ENCODE data around the gene ADAMTS7. TPM values are rescaled to one million over a fixed set of nuclear protein-coding genes. Genes with fewer than 3 reads are reported as not detected.
"Not testable (repeated sequence)": the region's sequence is repeated elsewhere in the genome, so short reads cannot be mapped to it uniquely, and the experiment has no call there.

ADAMTS7 gene
- total RNA-seq, 4 donors from 2014 or later: 0.42 to 1.1 (median 0.76) TPM

DNA sequence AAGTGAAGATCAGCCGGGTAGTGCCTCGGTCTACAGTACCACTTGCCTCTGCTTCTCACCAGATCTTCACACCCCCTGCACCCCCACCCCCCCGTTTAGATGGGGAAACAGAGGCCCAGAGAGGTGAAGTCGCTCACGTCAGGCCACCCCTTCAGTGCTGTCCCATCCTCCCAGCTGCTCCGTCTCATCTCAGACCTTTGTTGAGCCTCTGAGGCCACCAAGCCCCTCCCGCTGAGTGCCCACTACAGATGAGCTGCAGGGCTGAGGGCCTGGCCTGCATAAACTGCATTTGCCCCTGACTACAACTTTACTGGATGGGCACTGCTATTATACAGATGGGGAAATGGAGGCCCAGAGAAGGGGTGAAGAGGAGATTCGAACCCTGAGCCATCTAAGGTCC is 35.8 kb downstream of the ADAMTS7 start:
- Histone ChIP-seq H3K9me3 (no peaks in the 10 kb centered on the region), H3K36me3 (no peaks in the 10 kb centered on the region), H3K4me1 (peaks cover 7 to 9% of the 10 kb centered on the region in 2 donors), H3K27ac (no peak overlapping the region), H3K4me3 (no peak overlapping the region), H3K27me3 (no peaks in the 10 kb centered on the region)
- in situ Hi-C loops (cut with MboI; ENCODE audit: low sequenced_read_pairs in 4 of 4): no loop called here
- no peak for DNase-seq
- intact Hi-C loops (cut with DNase I; ENCODE audit: low total_unique reads): no loop called here
- ATAC-seq: no peak
- no peak for TF ChIP-seq POLR2A (IDR thresholded peaks at IDR 0.05)
- TF ChIP-seq, protein P1, sequence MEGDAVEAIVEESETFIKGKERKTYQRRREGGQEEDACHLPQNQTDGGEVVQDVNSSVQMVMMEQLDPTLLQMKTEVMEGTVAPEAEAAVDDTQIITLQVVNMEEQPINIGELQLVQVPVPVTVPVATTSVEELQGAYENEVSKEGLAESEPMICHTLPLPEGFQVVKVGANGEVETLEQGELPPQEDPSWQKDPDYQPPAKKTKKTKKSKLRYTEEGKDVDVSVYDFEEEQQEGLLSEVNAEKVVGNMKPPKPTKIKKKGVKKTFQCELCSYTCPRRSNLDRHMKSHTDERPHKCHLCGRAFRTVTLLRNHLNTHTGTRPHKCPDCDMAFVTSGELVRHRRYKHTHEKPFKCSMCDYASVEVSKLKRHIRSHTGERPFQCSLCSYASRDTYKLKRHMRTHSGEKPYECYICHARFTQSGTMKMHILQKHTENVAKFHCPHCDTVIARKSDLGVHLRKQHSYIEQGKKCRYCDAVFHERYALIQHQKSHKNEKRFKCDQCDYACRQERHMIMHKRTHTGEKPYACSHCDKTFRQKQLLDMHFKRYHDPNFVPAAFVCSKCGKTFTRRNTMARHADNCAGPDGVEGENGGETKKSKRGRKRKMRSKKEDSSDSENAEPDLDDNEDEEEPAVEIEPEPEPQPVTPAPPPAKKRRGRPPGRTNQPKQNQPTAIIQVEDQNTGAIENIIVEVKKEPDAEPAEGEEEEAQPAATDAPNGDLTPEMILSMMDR (IDR thresholded peaks at IDR 0.05 in 4 of 5, conservative IDR thresholded peaks at IDR 0.05 in 1 of 5): no peak

DNA sequence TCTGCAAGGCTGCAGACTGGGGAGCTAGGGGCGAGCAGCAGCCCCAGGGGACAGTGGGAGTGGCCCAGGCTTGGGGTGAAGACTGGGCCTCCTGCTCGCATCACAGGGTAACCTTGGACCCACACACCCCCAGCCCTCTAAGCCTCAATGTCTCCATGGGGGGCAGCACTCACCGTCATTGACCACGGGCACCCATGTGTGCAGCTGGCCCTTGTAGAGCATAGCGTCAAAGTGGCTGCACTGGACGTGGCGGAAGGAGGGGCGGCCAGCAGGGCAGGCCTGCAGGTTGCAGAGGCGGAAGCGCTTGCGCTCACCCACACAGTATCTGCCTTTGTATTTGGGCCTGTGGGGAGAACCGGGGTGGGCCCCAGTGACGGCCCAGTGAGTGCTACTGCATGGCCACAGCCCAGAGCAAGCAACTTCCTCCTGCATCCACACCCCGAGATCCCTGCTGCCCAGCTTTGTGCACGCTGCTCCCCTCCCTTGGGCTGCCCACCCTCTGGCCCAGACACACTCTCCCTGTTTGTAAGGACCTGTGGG is 36.7 kb downstream of the ADAMTS7 start:
- H3K36me3 ChIP-seq; H3K9me3 ChIP-seq; intact Hi-C loops (cut with DNase I; ENCODE audit: low total_unique reads); DNase-seq; H3K27me3 ChIP-seq; H3K27ac ChIP-seq; H3K4me1 ChIP-seq; ATAC-seq; H3K4me3 ChIP-seq; in situ Hi-C loops (cut with MboI; ENCODE audit: low sequenced_read_pairs in 4 of 4): not testable (repeated sequence)

DNA sequence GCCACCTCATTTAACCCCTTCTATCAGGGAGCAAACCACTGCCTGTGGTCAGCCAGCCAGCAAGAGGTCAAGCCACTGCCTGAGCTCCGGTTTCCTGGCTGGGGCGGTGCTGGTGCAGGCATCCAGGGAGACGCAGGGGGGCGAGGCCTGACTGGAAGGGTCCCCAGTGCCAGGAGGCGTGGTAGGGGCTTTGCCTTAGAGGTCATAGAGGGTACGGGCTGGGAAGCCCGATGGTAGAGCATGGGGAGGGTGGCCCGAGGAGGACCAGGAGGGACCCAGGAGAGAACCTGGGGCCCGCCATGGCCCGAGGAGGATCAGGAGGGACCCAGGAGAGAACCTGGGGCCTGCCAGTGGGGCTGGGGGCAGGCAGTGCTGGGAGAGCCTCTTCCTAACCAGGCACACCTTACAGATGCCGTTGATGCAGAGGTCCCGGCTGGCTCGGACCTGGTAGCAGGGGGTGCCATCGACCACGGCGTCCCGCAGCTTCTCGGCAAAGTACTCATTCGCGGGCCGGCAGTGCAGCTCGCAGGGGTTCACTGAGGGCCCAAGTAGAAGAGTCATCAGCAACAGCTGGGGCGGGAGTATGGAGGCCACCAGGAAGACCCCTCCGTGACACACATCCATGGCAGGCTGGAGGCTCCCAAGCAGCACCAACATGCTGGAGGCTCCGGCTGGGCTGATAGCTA is 37.4 kb downstream of the ADAMTS7 start:
- H3K9me3 ChIP-seq; H3K36me3 ChIP-seq; H3K4me1 ChIP-seq; H3K27me3 ChIP-seq; DNase-seq; intact Hi-C loops (cut with DNase I; ENCODE audit: low total_unique reads); H3K4me3 ChIP-seq; ATAC-seq; in situ Hi-C loops (cut with MboI; ENCODE audit: low sequenced_read_pairs in 4 of 4); H3K27ac ChIP-seq: not testable (repeated sequence)

DNA sequence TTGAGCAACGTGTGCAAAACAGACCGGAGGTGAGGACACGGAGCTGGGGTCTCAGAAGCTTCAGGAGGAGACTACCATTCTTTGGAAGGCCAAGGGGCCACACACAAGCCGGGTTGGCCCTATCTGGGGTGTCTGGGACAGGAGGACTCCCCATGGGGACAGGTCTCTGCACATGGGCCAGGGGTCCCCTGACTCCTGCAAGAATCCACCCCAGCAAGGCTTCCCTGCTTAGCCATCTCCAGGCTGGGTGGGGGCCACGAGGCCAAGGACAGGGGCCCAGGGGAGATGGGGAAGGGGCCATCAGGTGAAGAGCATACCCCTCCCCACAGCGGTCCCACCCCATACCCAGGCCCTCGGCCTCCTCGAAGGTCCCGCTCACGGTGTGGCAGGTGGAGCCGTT is 38.5 kb downstream of the ADAMTS7 start:
- in situ Hi-C loops (cut with MboI; ENCODE audit: low sequenced_read_pairs in 4 of 4) (no loop called here), intact Hi-C loops (cut with DNase I; ENCODE audit: low total_unique reads) (no loop called here)
- no peak for ATAC-seq
- Histone ChIP-seq H3K9me3 (no peaks in the 10 kb centered on the region), H3K4me3 (no peak overlapping the region), H3K27ac (no peak overlapping the region), H3K4me1 (no peaks in the 10 kb centered on the region), H3K27me3 (no peaks in the 10 kb centered on the region), H3K36me3 (no peaks in the 10 kb centered on the region)
- no peak for DNase-seq
- TF ChIP-seq, protein P1 (IDR thresholded peaks at IDR 0.05 in 4 of 5, conservative IDR thresholded peaks at IDR 0.05 in 1 of 5): no peak
- no peak for TF ChIP-seq POLR2A (IDR thresholded peaks at IDR 0.05)

DNA sequence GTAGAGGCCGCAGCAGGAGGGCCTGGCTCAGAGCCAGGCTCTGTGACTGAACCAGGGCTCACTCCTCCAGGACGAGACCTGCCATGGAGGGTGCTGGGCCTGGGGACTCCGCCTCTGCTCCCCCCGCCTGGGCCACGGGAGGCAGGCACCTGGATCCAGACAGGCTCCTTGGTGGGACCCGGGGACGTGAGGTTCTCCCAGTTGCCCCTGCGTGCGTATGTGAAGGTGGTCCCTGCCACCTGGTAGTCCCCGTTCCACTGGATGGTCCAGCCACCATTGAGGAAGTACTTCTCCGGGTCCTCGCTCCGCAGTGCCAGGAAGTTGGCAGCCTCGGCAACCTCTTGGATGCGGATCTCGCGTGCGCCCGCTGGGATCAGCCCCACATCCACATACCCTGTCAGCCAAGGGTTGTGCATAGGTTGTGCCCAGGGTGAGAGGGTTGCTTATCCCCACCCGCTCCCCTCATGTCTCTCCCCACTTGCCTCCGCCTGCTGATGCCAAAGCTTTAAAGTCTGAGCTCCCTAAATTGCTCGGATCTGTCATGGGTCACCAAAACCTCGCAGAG is 39.7 kb downstream of the ADAMTS7 start:
- H3K4me1 ChIP-seq; H3K27me3 ChIP-seq; H3K9me3 ChIP-seq; intact Hi-C loops (cut with DNase I; ENCODE audit: low total_unique reads); in situ Hi-C loops (cut with MboI; ENCODE audit: low sequenced_read_pairs in 4 of 4); DNase-seq; H3K27ac ChIP-seq; H3K36me3 ChIP-seq; H3K4me3 ChIP-seq; ATAC-seq: not testable (repeated sequence)

DNA sequence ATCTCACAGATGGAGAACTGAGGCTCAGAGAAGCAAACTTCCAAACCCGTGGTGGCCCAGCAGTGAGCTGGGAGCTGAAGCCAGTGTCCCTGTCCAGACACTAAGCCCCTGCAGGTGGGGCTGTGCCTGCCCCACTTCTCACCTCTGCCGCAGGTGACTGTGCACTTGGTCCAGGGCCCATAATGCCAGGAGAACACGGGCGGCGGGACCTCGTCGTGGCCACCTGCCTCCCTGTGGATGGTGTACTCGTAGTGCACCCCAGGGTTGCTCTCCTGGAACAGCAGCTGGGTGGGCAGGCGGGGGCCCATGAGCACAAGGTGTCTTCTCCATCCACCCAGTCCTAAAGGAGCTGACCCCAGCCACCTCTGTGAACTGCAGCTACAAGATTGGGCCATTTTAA is 40.2 kb downstream of the ADAMTS7 start:
- ATAC-seq; DNase-seq; H3K4me3 ChIP-seq; H3K4me1 ChIP-seq; H3K36me3 ChIP-seq; H3K27ac ChIP-seq; in situ Hi-C loops (cut with MboI; ENCODE audit: low sequenced_read_pairs in 4 of 4); H3K27me3 ChIP-seq; H3K9me3 ChIP-seq; intact Hi-C loops (cut with DNase I; ENCODE audit: low total_unique reads): not testable (repeated sequence)

DNA sequence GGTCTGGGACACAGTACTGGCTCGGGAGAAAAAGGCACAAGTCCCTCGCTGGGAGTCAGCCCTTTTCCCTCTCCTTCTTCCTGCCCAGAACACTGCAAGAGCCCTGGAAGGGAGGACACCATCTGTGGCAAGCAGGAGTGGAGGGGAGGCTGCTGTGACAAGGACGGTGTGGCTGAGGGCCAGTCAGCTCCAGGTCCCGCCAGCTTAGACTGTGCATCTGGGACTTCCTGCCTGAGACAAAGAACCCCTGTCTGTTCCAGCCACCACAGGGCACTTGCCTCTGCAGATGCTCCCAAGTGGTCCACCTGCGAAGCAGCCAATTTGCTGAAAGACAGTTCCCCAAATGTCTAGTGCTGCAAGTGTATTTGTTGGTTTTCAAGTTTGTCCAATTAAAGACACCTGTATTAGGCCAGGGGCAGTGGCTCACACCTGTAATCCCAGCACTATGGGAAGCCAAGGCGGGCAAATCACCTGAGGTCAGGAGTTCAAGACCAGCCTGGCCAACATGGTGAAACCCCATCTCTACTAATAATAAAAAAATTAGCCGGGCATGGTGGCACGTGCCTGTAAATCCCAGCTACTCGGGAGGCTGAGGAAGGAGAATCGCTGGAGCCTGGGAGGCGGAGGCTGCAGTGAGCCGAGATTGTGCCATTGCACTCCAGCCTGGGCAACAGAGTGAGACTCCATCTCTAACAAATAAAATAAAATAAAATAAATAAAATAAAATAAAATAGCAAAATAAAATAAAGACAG is 41.6 kb downstream of the ADAMTS7 start:
- intact Hi-C loops (cut with DNase I; ENCODE audit: low total_unique reads); in situ Hi-C loops (cut with MboI; ENCODE audit: low sequenced_read_pairs in 4 of 4); H3K9me3 ChIP-seq; H3K27ac ChIP-seq; H3K4me1 ChIP-seq; H3K36me3 ChIP-seq; H3K27me3 ChIP-seq; ATAC-seq; DNase-seq; H3K4me3 ChIP-seq: not testable (repeated sequence)
